ENCODE results near the gene SHISA5.
A peak's percentile ranks its signal among the peaks of the same experiment; 100 is the strongest.
"Not testable (repeated sequence)": the region's sequence is repeated elsewhere in the genome, so short reads cannot be mapped to it uniquely, and the experiment has no call there.

Gene SHISA5

GRCh38 chr3:48504051-48504946 lies at the start of gene SHISA5:
Gene SHISA5, minus strand, starts transcription at chr3:48504174. Its CDS starts 80 bp downstream, at chr3:48504094.
- peak; percentile 37 for DNase-seq (ENCODE audit: low spot score)

GRCh38 chr3:48553361-48553760 lies 49.4 kb upstream of the SHISA5 start:
- no peak for DNase-seq (ENCODE audit: low spot score)

GRCh38 chr3:48552111-48552951 lies 48.4 kb upstream of the SHISA5 start:
- DNase-seq (ENCODE audit: low spot score), result no peak

GRCh38 chr3:48551651-48552050 lies 47.7 kb upstream of the SHISA5 start:
- not testable (repeated sequence) for DNase-seq (ENCODE audit: low spot score)

GRCh38 chr3:48548729-48549705 lies 45.0 kb upstream of the SHISA5 start:
- DNase-seq (ENCODE audit: low spot score), result peak; percentile 87

GRCh38 chr3:48548126-48548525 lies 44.2 kb upstream of the SHISA5 start:
- DNase-seq (ENCODE audit: low spot score), result no peak

- no peak for DNase-seq (ENCODE audit: low spot score)
These were observed 42.3 kb upstream of the SHISA5 start for GRCh38 chr3:48546203-48546829.

GRCh38 chr3:48544141-48544540 lies 40.2 kb upstream of the SHISA5 start:
- no peak for DNase-seq (ENCODE audit: low spot score)

GRCh38 chr3:48543271-48543866 lies 39.4 kb upstream of the SHISA5 start:
- no peak for DNase-seq (ENCODE audit: low spot score)

- DNase-seq (ENCODE audit: low spot score), result no peak
These were observed 34.5 kb upstream of the SHISA5 start for GRCh38 chr3:48538451-48538850.

- no peak for DNase-seq (ENCODE audit: low spot score)
These were observed 32.8 kb upstream of the SHISA5 start for GRCh38 chr3:48536785-48537184.

- no peak for DNase-seq (ENCODE audit: low spot score)
These were observed 32.1 kb upstream of the SHISA5 start for GRCh38 chr3:48536116-48536515.

- DNase-seq (ENCODE audit: low spot score), result no peak
These were observed 31.6 kb upstream of the SHISA5 start for GRCh38 chr3:48535578-48535977.

- no peak for DNase-seq (ENCODE audit: low spot score)
These were observed 29.0 kb upstream of the SHISA5 start for GRCh38 chr3:48532977-48533337.

GRCh38 chr3:48532271-48532976 lies 28.4 kb upstream of the SHISA5 start:
- no peak for DNase-seq (ENCODE audit: low spot score)

GRCh38 chr3:48530701-48531100 lies 26.7 kb upstream of the SHISA5 start:
- DNase-seq (ENCODE audit: low spot score), result not testable (repeated sequence)

- no peak for DNase-seq (ENCODE audit: low spot score)
These were observed 24.8 kb upstream of the SHISA5 start for GRCh38 chr3:48528754-48529153.

- DNase-seq (ENCODE audit: low spot score), result no peak
These were observed 24.1 kb upstream of the SHISA5 start for GRCh38 chr3:48528048-48528447.

- no peak for DNase-seq (ENCODE audit: low spot score)
These were observed 21.0 kb upstream of the SHISA5 start for GRCh38 chr3:48524970-48525369.

GRCh38 chr3:48521635-48522034 lies 17.7 kb upstream of the SHISA5 start:
- no peak for DNase-seq (ENCODE audit: low spot score)
